GM18511 (cell line): ENCODE results near the gene ZNF219.
"Not testable (repeated sequence)": the region's sequence is repeated elsewhere in the genome, so short reads cannot be mapped to it uniquely, and the experiment has no call there.

Experiments
- ATAC-seq: cut with Tn5 transposase; IDR thresholded peaks from one replicate; pipeline ENCODE4 v1.9.1; 2021; ENCODE audit warnings: mild to moderate bottlenecking, moderate library complexity; ENCODE audit not compliant: unreplicated experiment

ZNF219 gene

DNA sequence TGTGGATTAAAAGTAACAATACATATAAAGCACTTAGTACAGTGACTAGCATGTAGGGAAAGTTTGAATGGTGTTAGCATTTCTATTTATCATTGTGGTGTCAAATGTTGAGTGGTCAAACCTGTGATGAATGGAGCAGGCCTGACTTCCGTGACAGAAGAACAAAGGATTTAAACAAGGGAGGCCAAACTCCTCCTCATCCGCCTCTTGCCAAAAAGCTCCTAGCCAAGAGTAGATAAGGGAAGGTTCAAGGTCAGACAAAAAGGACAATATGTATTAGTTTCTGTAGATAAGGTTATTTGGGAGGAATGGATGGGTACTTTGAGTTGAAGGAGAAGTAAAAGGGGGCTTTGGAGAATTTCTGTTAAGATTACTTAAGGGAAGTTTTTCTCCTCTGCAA, 49.8 kb downstream of the ZNF219 start:
- no peak for ATAC-seq

DNA sequence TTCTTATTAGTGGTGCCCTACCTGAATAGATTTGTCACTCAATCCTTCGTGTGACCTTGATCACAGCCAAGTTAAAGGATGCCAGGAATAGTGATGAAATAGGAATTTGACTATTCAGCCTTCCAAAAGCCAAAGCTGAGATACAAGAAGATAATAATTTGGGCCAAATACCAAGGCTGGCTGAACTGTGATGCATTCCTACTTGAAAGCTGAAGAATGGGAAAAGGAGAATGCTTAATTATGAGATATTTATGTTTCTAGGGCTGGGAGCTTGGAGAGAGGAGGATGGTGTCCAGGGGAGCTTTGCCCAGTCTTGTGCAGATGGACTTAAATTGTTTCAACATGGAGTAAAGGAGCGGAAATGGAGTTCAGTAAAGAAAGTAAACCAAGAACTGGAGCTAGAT, 51.1 kb downstream of the ZNF219 start:
- no peak for ATAC-seq

GRCh38 chr14:21043974-21044618, 54.4 kb downstream of the ZNF219 start:
- no peak for ATAC-seq

- ATAC-seq = no peak
Observed at GRCh38 chr14:21043387-21043973, 55.0 kb downstream of the ZNF219 start.

DNA sequence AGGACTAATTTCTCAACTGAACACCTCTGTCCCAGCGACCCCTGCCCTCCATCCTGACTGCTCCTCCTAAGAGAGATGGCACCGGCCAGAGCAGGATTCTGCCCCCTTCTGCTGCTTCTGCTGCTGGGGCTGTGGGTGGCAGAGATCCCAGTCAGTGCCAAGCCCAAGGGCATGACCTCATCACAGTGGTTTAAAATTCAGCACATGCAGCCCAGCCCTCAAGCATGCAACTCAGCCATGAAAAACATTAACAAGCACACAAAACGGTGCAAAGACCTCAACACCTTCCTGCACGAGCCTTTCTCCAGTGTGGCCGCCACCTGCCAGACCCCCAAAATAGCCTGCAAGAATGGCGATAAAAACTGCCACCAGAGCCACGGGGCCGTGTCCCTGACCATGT, 55.5 kb downstream of the ZNF219 start:
- no peak for ATAC-seq

DNA sequence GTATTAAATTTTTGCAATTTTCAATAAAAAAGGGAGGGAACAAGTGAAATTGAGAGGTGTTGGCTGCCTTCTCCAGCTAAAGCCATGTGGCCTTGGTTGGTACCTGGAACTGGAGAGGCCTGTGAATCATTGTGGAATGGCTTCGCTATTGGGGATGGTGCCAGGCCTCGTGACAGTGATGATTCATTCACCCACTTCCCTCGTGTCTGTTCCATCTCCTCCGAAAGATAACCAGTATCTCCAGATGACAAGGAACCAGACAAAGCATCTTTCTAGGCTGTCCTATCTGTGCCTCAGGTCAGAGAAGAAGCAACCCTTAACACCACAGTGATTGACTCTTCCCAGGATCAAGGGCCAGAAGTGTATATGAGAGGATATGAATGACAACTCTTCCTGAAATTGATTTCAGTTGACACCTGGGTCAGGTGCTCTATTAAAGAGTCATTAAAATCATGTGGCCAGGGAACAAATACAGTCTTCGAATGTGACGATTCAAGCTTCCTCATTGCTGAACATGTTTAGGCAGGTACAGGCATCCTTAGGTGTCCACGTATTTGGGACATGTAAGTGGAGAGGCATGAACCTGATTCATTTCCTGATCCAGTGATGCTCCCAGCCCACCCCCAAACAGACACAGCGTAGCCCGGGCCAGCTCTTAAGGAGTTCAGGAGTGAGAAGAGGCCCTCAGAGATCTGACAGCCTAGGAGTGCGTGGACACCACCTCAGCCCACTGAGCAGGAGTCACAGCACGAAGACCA, 56.6 kb downstream of the ZNF219 start, which contains the start of gene RNASE7:
RNASE7 (plus strand) TSS at position 687 of the 758 bp plus-strand sequence. CDS start 631 bp downstream, outside the sequence.
- ATAC-seq = no peak

- not testable (repeated sequence) for ATAC-seq
Observed at GRCh38 chr14:21040941-21041340, 57.5 kb downstream of the ZNF219 start.

- no peak for ATAC-seq
Observed at GRCh38 chr14:21040370-21040925, 58.0 kb downstream of the ZNF219 start.
